SH-SY5Y (cell line): ENCODE results near the gene DLEC1.

Experiments used
- GATA2 ChIP-seq: IDR thresholded peaks from 2 replicates; pipeline ENCODE4 v1.6.1; 2011; ENCODE audit warnings: mild to moderate bottlenecking, low read depth, low read length
- GATA3 ChIP-seq: IDR thresholded peaks from 2 replicates; pipeline ENCODE4 v1.6.1; 2011; ENCODE audit warnings: low read depth, mild to moderate bottlenecking, low read length, moderate library complexity

- TF ChIP-seq GATA2 = no peak
- no peak for TF ChIP-seq GATA3
These were observed 126.1 kb downstream of the DLEC1 start, which contains the start of gene OXSR1 for GRCh38 chr3:38164952-38165721.
